ENCODE measurements around the gene MRGPRX3. TPM values are rescaled to one million over a fixed set of nuclear protein-coding genes. Genes with fewer than 3 reads are reported as not detected.

The MRGPRX3 gene
- total RNA-seq: 0.33 and 0.52 TPM in 2 replicates

DNA sequence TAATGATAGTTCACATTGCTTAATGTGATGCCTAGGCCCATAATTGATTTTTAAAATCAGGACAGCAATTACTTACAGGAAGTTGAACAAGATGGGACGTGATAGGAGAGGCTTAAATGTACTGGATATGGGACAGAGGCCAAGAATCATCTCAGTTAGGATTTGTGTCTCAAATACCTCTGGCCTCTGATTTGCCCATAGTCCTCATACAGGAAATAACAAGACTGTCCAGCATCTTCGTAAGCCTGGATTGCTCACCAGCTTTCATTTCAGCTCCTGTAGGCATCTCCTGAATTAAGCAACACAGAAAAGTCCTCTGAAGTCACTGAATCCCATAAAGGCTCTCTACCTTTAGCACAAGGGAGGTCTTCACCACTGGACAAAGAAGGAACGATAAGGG is at the start of gene MRGPRX3:
Gene MRGPRX3 (plus strand): TSS at position 231 of the 400 bp plus-strand sequence. CDS start 4,632 bp downstream, outside the sequence.

DNA sequence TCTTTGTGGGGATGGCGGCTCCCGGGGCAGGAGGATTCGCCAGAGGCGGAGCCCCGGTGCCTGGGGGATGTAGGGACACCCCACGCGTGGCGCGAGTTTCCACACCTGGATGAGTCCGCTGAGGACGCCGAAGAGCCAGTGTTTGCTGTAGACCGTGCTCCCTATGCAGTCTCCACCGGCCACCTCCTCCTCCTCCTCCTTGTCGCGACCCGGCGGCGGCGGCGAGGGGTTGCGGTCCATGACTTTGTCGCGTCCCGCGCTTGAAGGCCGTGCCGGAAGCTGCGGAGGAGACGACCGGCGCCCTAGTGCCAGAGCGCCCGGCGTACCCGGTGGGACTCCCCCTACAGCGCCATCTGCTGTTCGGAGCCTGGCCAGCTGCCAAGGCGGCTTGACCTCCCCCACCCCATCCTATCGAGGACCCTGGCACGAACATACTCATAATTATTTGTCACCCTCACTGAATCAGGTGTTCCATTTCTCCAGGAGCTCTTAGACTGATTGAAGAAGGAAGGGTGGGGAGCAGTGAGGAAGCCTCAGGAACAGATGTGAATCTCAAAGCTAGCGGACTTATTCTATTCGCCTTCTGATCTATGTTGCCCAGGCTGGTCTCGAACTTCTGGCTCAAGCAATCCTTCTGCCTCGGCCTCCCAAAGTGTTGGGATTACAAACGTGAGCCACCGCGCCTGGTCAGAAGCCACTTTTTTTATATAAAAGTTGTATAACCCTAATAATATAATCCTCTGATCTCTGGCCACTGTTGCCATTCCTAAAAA is 26.4 kb upstream of the MRGPRX3 start, which contains the start of gene SAAL1:
Gene SAAL1 (minus strand): TSS at position 281 of the 773 bp plus-strand sequence. CDS start 41 bp downstream, at position 240.

DNA sequence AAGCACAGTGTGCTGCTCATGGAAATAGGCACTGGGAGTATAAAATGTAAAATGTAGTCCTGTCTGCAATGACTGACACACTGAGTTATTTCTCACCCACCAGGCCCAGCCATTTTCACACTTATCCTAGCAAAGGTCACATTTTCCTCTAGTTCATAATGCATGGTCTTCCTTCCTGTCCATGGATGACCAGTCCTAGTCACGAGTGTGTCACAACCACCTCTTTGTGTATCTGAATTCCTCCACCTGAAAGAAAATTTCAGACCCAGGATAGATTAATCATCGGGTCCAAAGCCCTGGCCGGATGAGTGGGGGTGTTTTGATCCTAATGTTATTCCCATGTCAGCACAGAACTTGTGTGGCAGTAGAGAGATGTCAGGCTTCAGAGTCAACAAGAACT is 40.3 kb downstream of the MRGPRX3 start, which contains the start of gene MRGPRX4:
Gene MRGPRX4 (plus strand): TSS at position 172 of the 400 bp plus-strand sequence. CDS start 420 bp downstream, outside the sequence.

Other genes with a start within 250 kb of the MRGPRX3 start
- 18.5 and 24.5 TPM in 2 replicates for gene SERGEF, start 119.5 kb upstream of the MRGPRX3 start, total RNA-seq
- under 0.01 TPM in 2 replicates for gene TPH1, start 86.3 kb upstream of the MRGPRX3 start, total RNA-seq
- gene SAAL1, start 26.5 kb upstream of the MRGPRX3 start, total RNA-seq: 11.4 and 16.5 TPM in 2 replicates
- gene MRGPRX4, start 40.3 kb downstream of the MRGPRX3 start, total RNA-seq: 0.69 and 0.87 TPM in 2 replicates
- gene SAA4, start 104.2 kb downstream of the MRGPRX3 start, total RNA-seq: not detected in 2 replicates
- gene SAA2, start 116.1 kb downstream of the MRGPRX3 start, total RNA-seq: not detected in 2 replicates
- not detected in 2 replicates for gene SAA1, start 133.7 kb downstream of the MRGPRX3 start, total RNA-seq
- 18.5 and 27.5 TPM in 2 replicates for gene HPS5, start 189.6 kb downstream of the MRGPRX3 start, total RNA-seq
- 50.9 and 71.1 TPM in 2 replicates for gene GTF2H1, start 190.0 kb downstream of the MRGPRX3 start, total RNA-seq

Data from dermis lymphatic vessel endothelial cell (primary cell).